ENCODE data around the gene ADRA2B. TPM values are rescaled to one million over a fixed set of nuclear protein-coding genes. Genes with fewer than 3 reads are reported as not detected.
"Not testable (repeated sequence)": the region's sequence is repeated elsewhere in the genome, so short reads cannot be mapped to it uniquely, and the experiment has no call there.

ADRA2B gene
- total RNA-seq, 2 experiments from 2014 or later, result 0.52 TPM

- H3K4me1 Mint-ChIP-seq (ENCODE audit: low read depth); intact Hi-C loops (cut with micrococcal nuclease); H3K36me3 Mint-ChIP-seq (ENCODE audit: low read depth); H3K9me3 Mint-ChIP-seq; H3K27ac Mint-ChIP-seq; H3K27me3 Mint-ChIP-seq (ENCODE audit: low read depth); DNase-seq; H3K4me3 Mint-ChIP-seq: not testable (repeated sequence)
- CTCF ChIA-PET, result interaction anchor here (1.2 kb wide), 1 partner anchor 92 kb away, joined by 3 read pairs; no protein-coding TSS in a partner anchor
These were observed 31.4 kb downstream of the ADRA2B start for GRCh38 chr2:96084858-96085518.

- CTCF ChIA-PET, result no interaction called here
- Mint-ChIP-seq H3K4me1 (ENCODE audit: low read depth) (no peaks in the 10 kb centered on the region), H3K9me3 (no peaks in the 10 kb centered on the region), H3K4me3 (no peak overlapping the region), H3K27ac (no peak overlapping the region), H3K36me3 (ENCODE audit: low read depth) (no peaks in the 10 kb centered on the region), H3K27me3 (ENCODE audit: low read depth) (peaks cover 3% of the 10 kb centered on the region)
- DNase-seq, result no peak
- intact Hi-C loops (cut with micrococcal nuclease), result no loop called here
These were observed 32.1 kb downstream of the ADRA2B start for GRCh38 chr2:96083989-96084857.

DNA sequence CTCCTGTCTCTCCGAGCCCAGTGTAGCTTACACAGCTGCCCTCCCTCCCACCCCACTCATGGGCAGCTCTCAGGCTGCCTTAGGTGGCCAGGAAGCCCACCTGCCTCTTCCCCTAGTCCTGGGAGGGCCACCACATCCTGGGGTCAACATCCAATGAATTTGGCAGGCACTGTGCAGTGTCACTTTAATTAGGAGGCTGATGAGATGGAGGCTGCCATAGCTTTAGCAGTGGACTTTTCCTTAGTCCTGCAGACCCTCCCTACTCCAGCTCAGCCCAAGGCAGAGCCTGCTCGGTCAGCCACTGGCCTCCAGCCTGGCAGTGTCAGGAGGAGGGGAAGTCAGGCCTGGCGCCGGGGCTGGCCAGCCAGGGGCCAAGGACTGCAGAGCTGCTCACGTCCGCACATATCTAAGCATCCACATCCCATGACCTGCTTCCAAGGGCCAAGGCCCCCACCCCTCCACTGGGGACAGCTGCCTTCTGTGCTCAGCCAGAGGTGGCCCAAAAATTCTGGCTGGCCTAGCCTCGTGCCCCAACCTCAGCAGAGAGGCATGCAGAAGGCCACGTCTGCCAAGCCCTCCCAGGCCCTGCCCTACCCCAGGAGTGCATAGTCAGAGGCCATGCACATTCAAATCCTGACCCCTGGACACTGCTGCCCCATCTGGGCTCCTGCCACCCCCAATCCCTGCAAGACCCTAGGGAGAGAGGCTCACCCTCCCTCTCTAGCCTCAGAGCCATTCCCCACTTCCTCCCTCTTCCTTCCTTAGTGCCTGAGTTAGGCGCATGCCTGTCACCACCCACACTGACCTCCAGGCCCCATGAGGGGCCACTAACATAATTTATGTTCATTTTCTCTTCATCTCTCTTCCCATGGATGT is 33.1 kb downstream of the ADRA2B start:
- no peaks in the 10 kb centered on the region for H3K36me3 Mint-ChIP-seq (ENCODE audit: low read depth)
- no peak overlapping the region for H3K27ac Mint-ChIP-seq
- H3K4me1 Mint-ChIP-seq (ENCODE audit: low read depth), result no peaks in the 10 kb centered on the region
- intact Hi-C loops (cut with micrococcal nuclease), result no loop called here
- no peak for DNase-seq
- peaks cover 3% of the 10 kb centered on the region for H3K27me3 Mint-ChIP-seq (ENCODE audit: low read depth)
- CTCF ChIA-PET, result no interaction called here
- H3K4me3 Mint-ChIP-seq, result no peak overlapping the region
- no peaks in the 10 kb centered on the region for H3K9me3 Mint-ChIP-seq

DNA sequence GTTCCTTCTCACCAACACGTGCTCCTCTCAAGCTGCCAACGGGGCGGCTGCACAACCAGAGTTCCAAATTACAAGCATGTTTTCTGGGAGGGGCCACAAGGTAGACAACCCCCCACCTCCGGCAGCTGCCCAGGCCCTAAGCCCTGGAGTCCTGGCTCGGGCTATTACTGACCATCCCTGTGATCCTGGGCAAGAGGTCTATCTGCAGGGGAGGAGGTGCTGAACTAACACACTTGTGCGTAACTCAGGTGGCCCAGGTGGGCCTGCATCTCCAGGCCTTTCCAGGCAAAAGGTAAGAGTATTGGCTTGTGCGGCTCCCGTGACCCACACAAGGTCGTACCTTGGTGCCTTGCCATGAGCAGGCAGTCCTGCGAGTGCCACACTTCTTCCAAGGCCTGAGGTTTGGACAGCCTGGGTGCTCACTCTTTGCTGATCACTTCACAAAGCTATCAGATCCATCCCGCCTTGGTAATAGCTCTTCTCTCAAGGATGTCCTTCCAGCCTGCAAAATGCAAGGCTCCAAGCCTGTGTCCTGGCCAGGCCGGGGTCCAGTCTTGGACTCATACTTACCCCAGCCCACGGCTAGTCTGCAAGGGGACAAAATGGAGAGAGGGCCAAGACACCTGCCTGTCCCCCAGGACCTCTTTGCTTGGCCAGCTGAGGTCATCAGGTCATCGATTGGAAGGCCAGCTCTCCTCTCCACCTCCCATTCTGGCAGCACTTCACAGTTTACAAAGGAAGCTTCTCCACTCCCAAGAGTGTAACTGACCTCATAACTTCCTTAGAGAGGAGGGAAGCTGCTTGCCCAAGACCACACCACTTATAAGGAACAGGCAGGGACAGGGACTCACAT is 33.9 kb downstream of the ADRA2B start:
- H3K27me3 Mint-ChIP-seq (ENCODE audit: low read depth), result peaks cover 3% of the 10 kb centered on the region
- no peak for DNase-seq
- no peak overlapping the region for H3K4me3 Mint-ChIP-seq

DNA sequence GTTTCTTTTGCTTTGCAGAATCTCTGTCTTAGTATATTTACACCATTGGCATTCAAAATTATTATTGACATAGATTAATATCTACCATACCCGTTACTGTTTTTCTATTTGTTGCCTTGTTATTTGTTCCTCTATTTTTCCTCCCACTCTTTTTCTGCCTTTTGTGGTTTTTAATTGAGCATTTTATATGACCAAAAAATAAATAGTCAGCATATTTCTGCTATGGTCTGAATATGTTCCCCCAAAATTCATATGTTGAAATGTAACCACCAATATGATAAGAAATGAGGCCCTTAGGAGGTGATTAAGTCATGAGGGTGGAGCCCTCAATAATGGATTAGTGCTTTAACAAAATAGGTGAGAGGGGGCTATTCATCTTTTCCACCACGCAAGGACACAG is 35.3 kb downstream of the ADRA2B start:
- Mint-ChIP-seq H3K4me3 (no peak overlapping the region), H3K36me3 (ENCODE audit: low read depth) (no peaks in the 10 kb centered on the region), H3K9me3 (peaks cover 4% of the 10 kb centered on the region), H3K27ac (no peak overlapping the region), H3K27me3 (ENCODE audit: low read depth) (peaks cover 3% of the 10 kb centered on the region), H3K4me1 (ENCODE audit: low read depth) (no peaks in the 10 kb centered on the region)
- CTCF ChIA-PET, result no interaction called here
- intact Hi-C loops (cut with micrococcal nuclease), result no loop called here
- no peak for DNase-seq

More for the DNA sequence above, 33.9 kb downstream of the ADRA2B start:
- CTCF ChIA-PET, result no interaction called here
- intact Hi-C loops (cut with micrococcal nuclease), result no loop called here
- Mint-ChIP-seq H3K4me1 (ENCODE audit: low read depth) (no peaks in the 10 kb centered on the region), H3K9me3 (no peaks in the 10 kb centered on the region), H3K27ac (no peak overlapping the region), H3K36me3 (ENCODE audit: low read depth) (no peaks in the 10 kb centered on the region)

DNA sequence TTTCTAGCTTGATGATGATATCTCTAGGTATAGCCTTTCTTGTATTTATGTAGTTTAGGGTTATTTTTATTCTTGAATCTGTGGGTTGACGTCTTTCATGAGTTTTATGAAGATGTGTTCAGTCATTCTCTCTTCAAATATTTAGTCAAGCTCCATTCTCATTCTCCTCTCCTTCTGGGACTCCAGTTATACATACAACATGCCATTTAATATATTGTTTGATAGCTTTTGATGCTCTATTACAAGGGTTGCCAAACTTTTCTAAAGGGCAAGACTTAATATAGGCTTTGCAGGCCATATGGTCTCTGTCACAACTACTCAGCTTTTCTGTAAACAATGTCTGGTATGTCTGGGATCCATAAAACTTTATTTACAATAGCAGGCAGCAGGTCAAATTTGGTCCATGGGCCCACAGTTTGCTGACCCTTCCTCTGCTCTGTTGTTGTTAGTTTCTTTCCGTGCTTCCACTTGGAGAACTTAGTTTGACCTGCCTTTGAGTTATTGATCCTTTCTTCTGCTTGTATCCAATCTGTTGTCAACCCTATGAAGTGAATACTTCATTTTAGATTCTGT is 41.1 kb downstream of the ADRA2B start:
- Mint-ChIP-seq H3K27me3 (ENCODE audit: low read depth) (no peaks in the 10 kb centered on the region), H3K36me3 (ENCODE audit: low read depth) (no peaks in the 10 kb centered on the region), H3K27ac (no peak overlapping the region), H3K9me3 (peaks cover 14% of the 10 kb centered on the region), H3K4me1 (ENCODE audit: low read depth) (no peaks in the 10 kb centered on the region), H3K4me3 (no peak overlapping the region)
- CTCF ChIA-PET, result no interaction called here
- no peak for DNase-seq
- intact Hi-C loops (cut with micrococcal nuclease), result no loop called here

- H3K9me3 Mint-ChIP-seq, result peaks cover 14% of the 10 kb centered on the region
- H3K4me3 Mint-ChIP-seq, result no peak overlapping the region
- no peaks in the 10 kb centered on the region for H3K27me3 Mint-ChIP-seq (ENCODE audit: low read depth)
- intact Hi-C loops (cut with micrococcal nuclease), result no loop called here
- no peak for DNase-seq
- H3K4me1 Mint-ChIP-seq (ENCODE audit: low read depth), result no peaks in the 10 kb centered on the region
- H3K27ac Mint-ChIP-seq, result no peak overlapping the region
- CTCF ChIA-PET, result interaction anchor here (1.2 kb wide), 1 partner anchor 202 kb away, joined by 4 read pairs; no protein-coding TSS in a partner anchor
- no peaks in the 10 kb centered on the region for H3K36me3 Mint-ChIP-seq (ENCODE audit: low read depth)
These were observed 42.2 kb downstream of the ADRA2B start for GRCh38 chr2:96074156-96074555.

- Mint-ChIP-seq H3K9me3 (peaks cover 14% of the 10 kb centered on the region), H3K4me3 (no peak overlapping the region), H3K27ac (no peak overlapping the region), H3K4me1 (ENCODE audit: low read depth) (no peaks in the 10 kb centered on the region), H3K36me3 (ENCODE audit: low read depth) (no peaks in the 10 kb centered on the region), H3K27me3 (ENCODE audit: low read depth) (no peaks in the 10 kb centered on the region)
- intact Hi-C loops (cut with micrococcal nuclease), result no loop called here
- no peak for DNase-seq
- CTCF ChIA-PET, result interaction anchor here (1.2 kb wide), 1 partner anchor 203 kb away, joined by 4 read pairs; no protein-coding TSS in a partner anchor
These were observed 43.1 kb downstream of the ADRA2B start for GRCh38 chr2:96073170-96073775.

GRCh38 chr2:96072746-96073145 is 43.6 kb downstream of the ADRA2B start:
- H3K27ac Mint-ChIP-seq, result no peak overlapping the region

DNA sequence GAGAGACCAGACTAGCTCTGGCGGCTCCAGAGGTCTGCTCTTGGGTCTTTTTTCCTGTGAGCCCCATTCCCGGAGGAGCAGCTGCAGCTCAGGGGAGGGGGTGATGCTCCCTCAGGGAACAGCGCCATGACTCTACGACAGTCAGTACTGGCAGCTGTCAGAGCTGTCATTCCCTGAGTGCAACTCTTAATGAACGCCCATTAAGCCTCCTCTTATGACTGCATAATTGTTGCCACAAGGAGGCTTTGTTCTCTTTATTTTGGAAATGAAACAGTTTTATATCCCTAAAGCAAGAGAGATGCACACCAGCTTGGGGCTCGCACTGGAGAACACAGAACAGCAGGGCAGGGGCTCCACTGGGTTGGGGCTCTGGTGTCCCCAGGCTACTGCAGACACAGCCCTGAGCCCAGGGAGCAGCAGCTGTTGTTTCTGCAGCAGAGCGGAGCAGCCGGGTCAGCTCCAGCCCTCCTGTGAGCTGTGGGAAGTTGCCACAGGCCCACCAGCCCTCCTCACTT is 44.3 kb downstream of the ADRA2B start:
- H3K4me1 Mint-ChIP-seq (ENCODE audit: low read depth); H3K27me3 Mint-ChIP-seq (ENCODE audit: low read depth); CTCF ChIA-PET; H3K4me3 Mint-ChIP-seq; H3K36me3 Mint-ChIP-seq (ENCODE audit: low read depth); DNase-seq; intact Hi-C loops (cut with micrococcal nuclease); H3K27ac Mint-ChIP-seq: not testable (repeated sequence)
- H3K9me3 Mint-ChIP-seq, result peaks cover 14% of the 10 kb centered on the region

More at GRCh38 chr2:96072746-96073145, 43.6 kb downstream of the ADRA2B start:
- Mint-ChIP-seq H3K9me3 (peaks cover 14% of the 10 kb centered on the region), H3K27me3 (ENCODE audit: low read depth) (no peaks in the 10 kb centered on the region), H3K4me1 (ENCODE audit: low read depth) (no peaks in the 10 kb centered on the region), H3K4me3 (no peak overlapping the region), H3K36me3 (ENCODE audit: low read depth) (no peaks in the 10 kb centered on the region)
- no peak for DNase-seq
- intact Hi-C loops (cut with micrococcal nuclease), result no loop called here
- CTCF ChIA-PET, result no interaction called here

Measured in activated naive CD4-positive, alpha-beta T cell treated with anti-CD3 and anti-CD28 coated beads for 36 hours (primary cell).